ENCODE data around the gene KIAA1671.

Gene KIAA1671

GRCh38 chr22:25054943-25055511, 102.5 kb downstream of the KIAA1671 start:
- Histone ChIP-seq H3K9me2 (replicated peaks; ENCODE audit: low read depth, low read length) (no peaks in the 10 kb centered on the region), H3K4me3 (ENCODE audit: low read length, poor library complexity, severe bottlenecking) (no peak overlapping the region), H3K4me1 (ENCODE audit: insufficient read depth, low read length, poor library complexity, severe bottlenecking) (no peaks in the 10 kb centered on the region), H3K9me3 (ENCODE audit: insufficient read depth, low read depth, low read length) (peaks cover 4% of the 10 kb centered on the region; the same call in 1 of the 2 replicates), H3F3A (ENCODE audit: low read depth) (no peaks in the 10 kb centered on the region), H3K36me3 (ENCODE audit: insufficient read depth, low read length) (no peaks in the 10 kb centered on the region), H2AFZ (ENCODE audit: low read length) (no peak overlapping the region), H4K20me1 (ENCODE audit: insufficient read depth, low read length, poor library complexity, severe bottlenecking) (no peaks in the 10 kb centered on the region), H3K9ac (ENCODE audit: low read depth, low read length, poor library complexity, severe bottlenecking) (no peak overlapping the region), H3K79me2 (ENCODE audit: insufficient read depth, low read length) (no peaks in the 10 kb centered on the region), H3K27me3 (ENCODE audit: insufficient read depth, low read length, poor library complexity, severe bottlenecking) (no peaks in the 10 kb centered on the region), H3K4me2 (ENCODE audit: low read depth, low read length, poor library complexity, severe bottlenecking) (no peak overlapping the region)
- TF ChIP-seq EZH2phosphoT487 (IDR thresholded peaks at IDR 0.05; ENCODE audit: borderline replicate concordance): no peak
- TF ChIP-seq, protein P1, sequence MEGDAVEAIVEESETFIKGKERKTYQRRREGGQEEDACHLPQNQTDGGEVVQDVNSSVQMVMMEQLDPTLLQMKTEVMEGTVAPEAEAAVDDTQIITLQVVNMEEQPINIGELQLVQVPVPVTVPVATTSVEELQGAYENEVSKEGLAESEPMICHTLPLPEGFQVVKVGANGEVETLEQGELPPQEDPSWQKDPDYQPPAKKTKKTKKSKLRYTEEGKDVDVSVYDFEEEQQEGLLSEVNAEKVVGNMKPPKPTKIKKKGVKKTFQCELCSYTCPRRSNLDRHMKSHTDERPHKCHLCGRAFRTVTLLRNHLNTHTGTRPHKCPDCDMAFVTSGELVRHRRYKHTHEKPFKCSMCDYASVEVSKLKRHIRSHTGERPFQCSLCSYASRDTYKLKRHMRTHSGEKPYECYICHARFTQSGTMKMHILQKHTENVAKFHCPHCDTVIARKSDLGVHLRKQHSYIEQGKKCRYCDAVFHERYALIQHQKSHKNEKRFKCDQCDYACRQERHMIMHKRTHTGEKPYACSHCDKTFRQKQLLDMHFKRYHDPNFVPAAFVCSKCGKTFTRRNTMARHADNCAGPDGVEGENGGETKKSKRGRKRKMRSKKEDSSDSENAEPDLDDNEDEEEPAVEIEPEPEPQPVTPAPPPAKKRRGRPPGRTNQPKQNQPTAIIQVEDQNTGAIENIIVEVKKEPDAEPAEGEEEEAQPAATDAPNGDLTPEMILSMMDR (conservative IDR thresholded peaks at IDR 0.05; ENCODE audit: low read length): no peak

DNA sequence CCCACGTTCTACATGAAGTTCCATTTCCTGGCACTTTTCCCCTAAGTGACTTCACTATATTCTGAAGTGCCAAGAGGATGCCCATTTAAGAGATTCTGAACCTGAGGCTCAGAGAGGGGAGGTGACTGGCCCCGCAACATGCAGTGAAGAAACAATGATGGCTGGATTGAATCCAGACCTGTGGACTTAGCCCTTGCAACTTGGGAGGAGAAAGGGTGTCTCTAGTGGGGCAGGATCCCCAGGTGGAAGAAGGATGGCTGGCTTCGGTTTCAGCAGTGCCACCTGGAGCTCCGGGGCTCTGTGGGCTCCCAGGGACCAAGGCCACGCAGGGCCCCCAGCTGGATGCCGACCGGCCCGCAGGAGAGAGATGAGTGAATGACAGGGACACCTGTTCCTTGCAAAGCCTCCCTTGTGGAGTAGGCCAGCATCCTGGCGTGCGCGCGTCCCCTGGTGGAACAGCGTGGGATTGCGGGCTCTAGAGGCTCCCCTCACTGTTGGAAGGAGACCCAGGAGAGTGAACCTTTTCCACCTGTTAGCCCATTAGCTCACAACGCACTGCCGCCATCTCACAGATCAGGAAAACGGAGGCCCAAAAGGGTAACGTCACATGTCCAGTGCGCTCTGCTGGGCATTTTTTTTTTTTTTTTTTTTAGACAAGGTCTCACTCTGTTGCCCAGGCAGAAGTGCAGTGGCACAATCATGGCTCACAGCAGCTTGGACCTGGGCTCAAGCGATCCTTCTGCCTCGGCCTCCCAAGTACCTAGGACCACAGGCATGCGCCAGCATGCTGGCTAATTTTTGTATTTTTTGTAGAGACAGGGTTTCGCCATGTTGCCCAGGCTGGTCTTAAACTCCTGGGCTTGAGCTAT, 104.7 kb downstream of the KIAA1671 start:
- H3K4me2 ChIP-seq (ENCODE audit: low read depth, low read length, poor library complexity, severe bottlenecking): no peak overlapping the region
- TF ChIP-seq EZH2phosphoT487 (IDR thresholded peaks at IDR 0.05; ENCODE audit: borderline replicate concordance): no peak
- TF ChIP-seq, protein P1 (conservative IDR thresholded peaks at IDR 0.05; ENCODE audit: low read length): peak; percentile 94

DNA sequence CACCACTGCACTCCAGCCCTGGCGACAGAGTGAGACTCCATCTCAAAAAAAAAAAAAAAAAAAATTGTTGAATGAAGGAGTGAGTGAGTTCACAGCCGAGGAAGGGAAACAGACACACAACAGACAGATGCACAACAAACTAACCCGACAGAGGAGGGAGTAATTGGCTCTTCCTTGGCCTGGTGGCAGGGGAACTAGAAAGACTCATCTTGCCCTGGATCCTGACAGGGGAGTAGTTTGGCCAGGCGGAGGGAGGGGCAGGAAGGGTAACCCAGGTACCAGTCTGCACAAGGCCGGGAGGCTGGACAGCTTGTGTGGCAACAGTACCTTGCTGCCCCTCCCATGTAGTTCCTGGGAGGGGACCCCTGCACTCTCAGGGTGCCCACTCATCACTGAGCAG, 106.9 kb downstream of the KIAA1671 start:
- TF ChIP-seq, protein P1 (conservative IDR thresholded peaks at IDR 0.05; ENCODE audit: low read length): no peak
- no peak for TF ChIP-seq EZH2phosphoT487 (IDR thresholded peaks at IDR 0.05; ENCODE audit: borderline replicate concordance)
- no peak overlapping the region for H2AFZ ChIP-seq (ENCODE audit: low read length)
- no peaks in the 10 kb centered on the region for H3K36me3 ChIP-seq (ENCODE audit: insufficient read depth, low read length)
- no peaks in the 10 kb centered on the region for H3K9me2 ChIP-seq (replicated peaks; ENCODE audit: low read depth, low read length)
- no peaks in the 10 kb centered on the region for H3K79me2 ChIP-seq (ENCODE audit: insufficient read depth, low read length)
- no peak overlapping the region for H3K9ac ChIP-seq (ENCODE audit: low read depth, low read length, poor library complexity, severe bottlenecking)
- no peaks in the 10 kb centered on the region for H3F3A ChIP-seq (ENCODE audit: low read depth)
- no peaks in the 10 kb centered on the region for H3K27me3 ChIP-seq (ENCODE audit: insufficient read depth, low read length, poor library complexity, severe bottlenecking)
- no peaks in the 10 kb centered on the region for H3K9me3 ChIP-seq (ENCODE audit: insufficient read depth, low read depth, low read length)
- H4K20me1 ChIP-seq (ENCODE audit: insufficient read depth, low read length, poor library complexity, severe bottlenecking): no peaks in the 10 kb centered on the region
- H3K4me2 ChIP-seq (ENCODE audit: low read depth, low read length, poor library complexity, severe bottlenecking): no peak overlapping the region
- no peak overlapping the region for H3K4me3 ChIP-seq (ENCODE audit: low read length, poor library complexity, severe bottlenecking)
- peaks cover 12% of the 10 kb centered on the region for H3K4me1 ChIP-seq (ENCODE audit: insufficient read depth, low read length, poor library complexity, severe bottlenecking)

More for the DNA sequence above, 104.7 kb downstream of the KIAA1671 start:
- peaks cover 12% of the 10 kb centered on the region for H3K4me1 ChIP-seq (ENCODE audit: insufficient read depth, low read length, poor library complexity, severe bottlenecking)
- H2AFZ ChIP-seq (ENCODE audit: low read length): 0 out of 2 replicates have a peak overlapping the region, but pooled peaks have one; percentile 6
- no peaks in the 10 kb centered on the region for H4K20me1 ChIP-seq (ENCODE audit: insufficient read depth, low read length, poor library complexity, severe bottlenecking)
- no peaks in the 10 kb centered on the region for H3K27me3 ChIP-seq (ENCODE audit: insufficient read depth, low read length, poor library complexity, severe bottlenecking)
- H3K9ac ChIP-seq (ENCODE audit: low read depth, low read length, poor library complexity, severe bottlenecking): no peak overlapping the region
- no peaks in the 10 kb centered on the region for H3K36me3 ChIP-seq (ENCODE audit: insufficient read depth, low read length)
- H3K4me3 ChIP-seq (ENCODE audit: low read length, poor library complexity, severe bottlenecking): no peak overlapping the region
- no peaks in the 10 kb centered on the region for H3F3A ChIP-seq (ENCODE audit: low read depth)
- H3K9me2 ChIP-seq (replicated peaks; ENCODE audit: low read depth, low read length): no peaks in the 10 kb centered on the region
- no peaks in the 10 kb centered on the region for H3K9me3 ChIP-seq (ENCODE audit: insufficient read depth, low read depth, low read length)
- H3K79me2 ChIP-seq (ENCODE audit: insufficient read depth, low read length): no peaks in the 10 kb centered on the region

Measured in Loucy (cell line).